NCI-H1417 (cell line): Measurements from ENCODE around the gene TMEM178B.

Experiments
- DNase-seq, 3 experiments: peaks; one replicate each; lab custom pipeline; 2025; lab: John Stamatoyannopoulos, UW

Gene TMEM178B

GRCh38 chr7:141221007-141221612, 147.2 kb downstream of the TMEM178B start:
- no peak for DNase-seq

DNA sequence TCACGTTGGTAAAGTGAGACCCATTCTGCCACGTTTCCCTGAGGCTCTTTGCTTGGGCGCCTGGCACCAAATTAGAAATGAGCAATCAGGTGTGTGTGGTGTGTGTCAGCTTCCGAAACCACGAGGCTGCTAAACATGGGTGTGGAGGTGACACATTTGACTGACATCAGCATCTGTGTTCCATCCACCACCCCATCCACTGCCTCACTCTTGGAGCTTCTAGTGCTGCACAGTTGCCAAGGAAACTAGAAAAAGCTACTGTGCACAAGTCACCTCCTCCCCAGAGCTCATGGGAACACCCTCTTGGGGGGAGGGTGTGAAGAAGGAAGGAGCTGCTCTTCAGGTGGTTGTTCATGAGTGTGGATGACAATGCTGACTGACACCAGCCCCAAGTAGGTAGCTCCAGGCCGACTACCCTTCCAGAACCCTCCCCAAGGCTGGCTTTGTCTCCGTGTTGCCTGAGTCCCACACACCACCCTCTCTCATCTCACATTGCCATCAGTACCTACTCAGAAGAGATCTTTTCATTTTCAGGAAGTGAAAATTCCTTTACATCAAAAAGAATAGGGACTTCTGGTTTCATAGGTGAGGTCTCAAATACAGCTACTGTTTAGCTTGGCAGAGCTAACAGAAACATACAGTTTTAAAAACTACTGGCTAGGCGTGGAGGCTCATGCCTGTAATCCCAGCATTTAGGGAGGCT, 152.2 kb downstream of the TMEM178B start:
- DNase-seq = no peak

- peak in 1 of 3 experiments; percentile 44 for DNase-seq
Observed at GRCh38 chr7:141227454-141227853, 153.6 kb downstream of the TMEM178B start.

GRCh38 chr7:141228482-141228881, 154.6 kb downstream of the TMEM178B start:
- no peak for DNase-seq

DNA sequence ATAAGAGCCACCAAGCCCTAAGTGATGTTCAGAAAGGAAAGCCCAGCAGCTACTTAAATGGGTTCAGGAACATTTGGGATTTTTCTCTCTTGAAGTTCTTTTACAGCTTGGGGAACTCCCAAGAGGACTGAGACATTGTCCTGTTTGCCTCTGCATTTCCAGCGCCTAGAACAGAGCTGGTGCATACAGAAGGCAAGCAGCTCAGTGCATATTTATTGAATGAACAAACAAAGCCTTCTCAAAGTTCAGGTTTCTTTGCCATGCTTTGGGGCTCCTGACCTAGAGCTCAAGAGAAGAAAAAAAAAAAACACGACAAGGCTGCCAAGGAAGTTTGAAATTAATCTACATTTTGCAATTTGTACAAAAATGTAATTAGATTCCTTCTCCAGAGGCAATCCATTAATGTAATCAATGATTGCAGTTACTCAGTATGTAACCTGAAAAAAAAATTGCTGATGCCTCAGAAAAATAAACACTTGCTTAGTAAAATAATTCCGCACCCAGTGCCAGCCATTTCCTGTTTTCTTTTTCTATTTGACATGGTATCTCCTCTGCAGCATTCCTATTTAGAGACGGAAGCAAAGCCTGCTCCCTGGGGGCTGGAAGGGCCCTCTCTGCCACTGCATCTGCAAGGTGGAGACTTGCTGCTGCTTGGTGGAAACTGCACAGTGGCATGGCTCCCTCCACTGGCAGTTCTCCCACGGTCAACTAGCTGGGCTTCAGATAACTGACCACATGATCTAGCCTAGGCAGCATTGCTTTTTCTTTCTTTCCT, 157.3 kb downstream of the TMEM178B start:
- DNase-seq = peak in 2 of 3 experiments; percentile 42 to 75

DNA sequence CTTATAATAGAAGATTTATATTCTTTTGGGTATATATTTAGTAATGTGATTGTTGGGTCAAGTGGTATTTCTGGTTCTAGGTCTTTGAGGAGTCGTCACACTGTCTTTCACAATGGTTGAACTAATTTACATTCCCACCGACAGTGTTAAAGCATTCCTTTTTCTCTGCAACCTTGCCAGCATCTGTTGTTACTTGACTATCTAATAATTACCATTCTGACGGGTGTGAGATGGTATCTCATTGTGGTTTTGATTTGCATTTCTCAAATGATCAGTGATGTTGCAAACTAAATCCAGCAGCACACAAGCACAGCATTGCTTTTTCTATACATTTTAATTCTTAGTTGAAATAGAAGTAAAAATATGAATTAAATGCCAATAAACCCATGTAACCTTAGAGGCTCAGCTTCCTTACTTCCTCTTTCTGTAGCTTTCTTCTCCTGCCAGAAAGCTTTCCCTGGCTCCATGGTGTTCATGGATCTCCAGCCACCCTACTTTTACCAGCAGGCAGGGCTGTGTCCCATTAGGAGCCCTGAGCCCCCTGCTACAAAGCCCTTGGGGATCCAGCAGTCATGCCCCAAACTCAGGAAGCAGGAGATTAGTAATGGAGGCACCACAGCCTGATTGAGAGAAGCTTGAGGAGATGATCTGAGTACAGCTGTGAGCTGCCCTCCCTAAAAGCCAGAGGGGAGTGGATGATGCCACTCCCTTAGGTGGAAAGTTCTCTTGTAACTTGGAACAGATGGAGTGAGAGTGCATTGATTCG, 158.6 kb downstream of the TMEM178B start:
- DNase-seq = no peak

- DNase-seq = no peak
Observed at GRCh38 chr7:141234335-141235105, 160.7 kb downstream of the TMEM178B start.

GRCh38 chr7:141235656-141236055, 161.8 kb downstream of the TMEM178B start:
- DNase-seq = no peak

GRCh38 chr7:141238596-141239243, 164.9 kb downstream of the TMEM178B start:
- DNase-seq = no peak

DNA sequence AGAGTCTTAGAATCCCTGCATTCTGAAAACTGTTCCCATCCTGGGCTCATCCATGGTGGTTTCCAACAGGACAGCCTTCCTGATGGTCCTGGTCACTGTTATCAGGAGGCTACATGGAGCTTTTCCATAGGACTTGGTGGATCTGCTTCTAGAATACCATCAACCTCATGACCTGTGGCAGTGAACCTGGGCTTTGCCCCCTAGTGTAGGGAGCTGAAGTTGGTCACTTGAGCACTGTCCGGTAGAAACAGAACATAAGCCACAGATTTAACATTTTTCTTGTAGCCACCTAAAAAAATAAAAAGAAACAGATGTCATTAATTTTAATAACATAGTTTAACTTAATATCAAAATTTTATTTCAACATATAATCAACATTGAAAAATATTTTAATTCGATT, 165.8 kb downstream of the TMEM178B start:
- no peak for DNase-seq

DNA sequence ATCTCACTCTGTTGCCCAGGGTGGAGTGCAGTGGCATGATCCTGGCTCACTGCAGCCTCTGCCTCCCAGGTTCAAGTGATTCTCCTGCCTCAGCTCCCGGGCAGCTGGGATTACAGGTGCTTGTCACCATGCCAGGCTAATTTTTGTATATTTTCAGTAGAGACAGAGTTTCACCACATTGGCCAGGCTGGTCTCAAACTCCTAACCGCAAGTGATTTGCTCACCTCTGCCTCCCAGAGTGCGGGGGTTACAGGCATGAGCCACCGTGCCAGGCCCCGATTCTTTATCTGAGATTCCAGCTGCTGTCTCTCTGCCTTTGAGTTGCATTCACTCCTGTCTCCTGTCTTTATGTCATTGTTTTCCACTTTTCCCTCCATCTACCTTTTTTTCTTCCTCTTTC, 168.7 kb downstream of the TMEM178B start:
- no peak for DNase-seq

GRCh38 chr7:141243368-141243767, 169.5 kb downstream of the TMEM178B start:
- DNase-seq = no peak

DNA sequence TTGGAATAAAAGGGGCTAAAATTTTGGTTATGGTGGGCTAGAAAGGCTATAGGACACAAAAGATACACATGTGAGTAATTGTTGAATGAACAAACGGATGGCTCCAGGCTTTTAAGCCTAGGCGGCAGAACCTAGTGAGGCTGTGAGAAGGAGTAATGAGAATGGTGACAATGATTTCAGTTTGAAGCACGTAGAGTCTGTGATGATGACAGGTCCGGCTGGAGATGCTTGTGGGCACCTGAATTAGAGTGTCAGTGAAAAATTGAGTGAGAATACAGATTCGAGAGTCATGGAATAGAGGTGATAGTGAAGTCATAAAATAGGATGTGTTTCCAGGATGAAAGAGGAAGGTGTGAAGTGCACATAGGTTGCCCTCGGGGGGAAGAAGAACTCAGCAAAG, 170.6 kb downstream of the TMEM178B start:
- no peak for DNase-seq

DNA sequence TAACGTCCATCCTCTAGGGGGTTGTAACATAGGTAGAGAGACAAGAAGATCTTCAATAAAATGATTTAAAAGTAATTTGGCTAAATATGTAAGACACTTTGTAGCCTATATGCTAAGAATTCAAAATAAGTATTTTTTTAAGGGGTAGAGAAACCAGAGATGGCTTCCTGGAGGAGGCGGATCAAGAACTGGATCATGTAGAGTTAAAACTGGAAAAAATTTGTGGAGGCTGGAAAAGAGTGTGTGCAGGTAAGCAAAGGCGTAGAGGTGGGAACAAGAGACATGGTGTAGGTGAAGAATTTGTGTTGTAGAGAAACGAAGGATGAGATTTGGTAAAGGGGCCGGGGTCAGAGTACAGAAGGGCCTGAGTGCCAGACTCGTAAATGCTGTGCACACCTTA, 172.6 kb downstream of the TMEM178B start:
- no peak for DNase-seq

- DNase-seq = no peak
Observed at GRCh38 chr7:141251180-141251579, 177.3 kb downstream of the TMEM178B start.

DNA sequence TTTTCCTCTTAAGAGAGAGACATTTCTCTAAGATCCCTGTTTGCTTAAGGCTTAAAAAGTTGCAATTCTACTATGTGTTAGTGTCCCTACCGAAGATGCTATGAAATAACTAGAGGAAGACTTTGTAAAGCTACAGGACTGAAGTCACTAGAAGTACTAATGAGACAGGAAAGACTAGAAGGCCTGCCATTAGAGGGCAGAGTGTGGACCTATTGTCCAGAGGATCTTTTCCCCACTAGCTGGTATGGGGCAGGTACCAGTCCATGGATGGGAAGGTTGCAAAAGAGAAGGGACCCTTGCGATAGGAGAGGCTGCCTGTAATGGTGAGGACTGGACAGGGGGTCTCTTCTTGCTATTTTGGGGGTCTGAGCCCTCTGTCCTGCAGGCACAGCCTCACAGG, 178.1 kb downstream of the TMEM178B start:
- DNase-seq = no peak

DNA sequence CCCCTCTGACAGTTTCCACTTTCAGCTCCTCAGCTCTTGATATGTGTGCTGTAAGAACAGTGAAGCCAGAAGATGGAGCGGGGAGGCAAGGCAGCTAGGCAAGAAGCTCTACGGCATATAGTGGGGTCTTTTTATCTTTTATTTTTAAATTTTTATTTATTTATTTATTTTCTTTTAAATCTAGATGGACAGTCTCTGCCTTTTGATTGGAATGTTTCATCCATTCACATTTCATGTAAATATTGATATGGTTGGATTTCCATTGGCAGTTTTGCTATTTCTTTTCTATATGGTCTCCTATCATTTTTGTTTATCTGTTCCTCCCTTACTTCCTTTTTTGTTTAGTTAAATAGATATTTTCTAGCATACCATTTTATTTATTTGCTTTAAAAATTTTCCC, 183.7 kb downstream of the TMEM178B start:
- no peak for DNase-seq

DNA sequence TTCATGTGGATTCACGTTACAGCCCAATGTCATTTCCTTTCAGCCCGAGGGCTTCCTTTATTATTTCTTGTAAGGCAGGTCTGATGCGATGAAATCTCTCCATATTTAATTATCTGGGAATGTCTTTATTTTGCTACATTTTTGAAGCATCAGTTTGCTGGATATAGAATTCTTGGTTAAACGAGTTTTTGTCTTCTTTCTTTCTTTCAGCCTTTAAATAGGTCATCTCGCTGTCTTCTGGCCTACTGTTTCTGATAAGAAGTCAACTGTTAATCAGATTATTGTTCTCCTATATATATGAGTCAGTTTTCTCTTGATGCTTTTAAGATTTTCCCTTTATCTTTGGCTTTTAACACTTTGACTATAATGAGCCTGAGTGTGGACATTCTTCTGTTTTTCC, 184.7 kb downstream of the TMEM178B start:
- DNase-seq = no peak

DNA sequence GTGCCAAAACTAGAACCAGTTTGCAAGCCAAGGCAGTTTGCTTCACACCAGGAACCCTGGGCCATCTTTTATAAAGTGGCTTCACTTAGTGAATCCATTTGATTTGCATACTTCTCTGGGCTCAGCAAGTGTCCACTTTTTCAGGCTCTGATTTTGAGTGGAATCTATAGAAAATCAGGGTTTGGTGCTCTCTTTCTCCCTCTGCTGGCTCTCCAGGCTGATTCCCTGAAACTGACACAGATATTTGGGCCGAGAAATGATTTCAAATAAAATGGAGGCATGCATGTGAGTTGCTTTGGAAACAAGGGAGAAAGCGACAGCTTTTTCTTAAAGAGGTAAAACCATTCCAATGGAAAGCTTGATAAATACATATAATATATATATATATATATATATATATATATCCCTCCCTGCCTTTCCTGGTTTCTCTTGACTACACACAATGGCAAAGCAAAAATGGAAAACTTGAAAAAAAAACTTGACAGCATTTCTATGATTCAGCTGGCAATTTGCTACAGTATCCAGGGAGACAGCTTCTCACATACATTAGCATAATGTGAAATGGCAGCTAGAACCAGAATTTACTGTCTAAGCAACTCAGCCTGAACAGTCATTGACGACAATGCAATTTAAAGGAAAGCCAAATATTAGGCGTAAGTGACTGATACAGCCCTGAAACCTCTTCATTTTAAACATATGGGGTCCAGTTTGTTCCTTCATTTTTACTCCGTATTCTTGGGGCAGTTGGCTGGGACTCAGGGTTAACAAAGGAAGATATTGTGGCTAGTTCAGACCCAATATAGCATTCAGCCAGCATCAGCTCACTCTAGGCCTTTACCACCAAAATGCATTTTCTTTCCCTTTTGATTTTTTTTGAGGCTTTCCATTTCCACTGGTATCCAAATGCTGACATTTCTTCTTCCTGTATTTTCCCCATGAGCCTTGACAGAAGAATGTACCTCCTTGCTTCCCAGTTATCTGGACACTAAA, 188.5 kb downstream of the TMEM178B start:
- no peak for DNase-seq

DNA sequence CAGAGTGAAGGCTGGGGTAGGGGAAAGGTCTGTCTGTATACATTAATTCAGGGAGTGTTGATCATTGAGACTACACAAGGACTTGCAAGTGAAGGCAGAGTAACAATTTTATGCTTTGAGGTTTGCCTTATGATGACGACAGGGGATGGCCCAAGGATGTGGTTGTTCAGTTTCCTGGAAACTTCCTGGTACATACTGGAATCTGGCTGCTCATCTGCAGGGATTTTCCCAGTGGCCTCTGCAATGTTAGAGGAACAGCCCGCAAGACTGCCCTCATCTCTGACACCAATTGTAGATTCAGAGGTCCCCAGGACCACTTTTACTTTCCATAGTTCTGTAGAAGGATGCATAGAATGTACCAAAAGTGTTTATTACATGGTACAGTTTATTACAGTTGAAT, 189.6 kb downstream of the TMEM178B start:
- no peak for DNase-seq
